ENCODE measurements around the gene PLA2G4B.

PLA2G4B gene

GRCh38 chr15:41872166-41872747, 33.6 kb downstream of the PLA2G4B start:
- DNase-seq, result no peak

GRCh38 chr15:41873711-41874110, 35.1 kb downstream of the PLA2G4B start:
- no peak for DNase-seq

- DNase-seq, result no peak
Measured at GRCh38 chr15:41874736-41875135, 36.1 kb downstream of the PLA2G4B start.

GRCh38 chr15:41876007-41876406, 37.4 kb downstream of the PLA2G4B start:
- DNase-seq, result no peak

GRCh38 chr15:41876689-41877088, 38.0 kb downstream of the PLA2G4B start:
- DNase-seq, result no peak

GRCh38 chr15:41877631-41878354, 39.1 kb downstream of the PLA2G4B start:
- DNase-seq, result no peak

- DNase-seq, result no peak
Measured at GRCh38 chr15:41878355-41878699, 39.7 kb downstream of the PLA2G4B start.

GRCh38 chr15:41879321-41879845, 40.7 kb downstream of the PLA2G4B start:
- no peak for DNase-seq

- no peak for DNase-seq
Measured at GRCh38 chr15:41880156-41880877, 41.7 kb downstream of the PLA2G4B start.

- DNase-seq, result no peak
Measured at GRCh38 chr15:41881086-41881485, 42.4 kb downstream of the PLA2G4B start.

- no peak for DNase-seq
Measured at GRCh38 chr15:41881550-41881919, 42.9 kb downstream of the PLA2G4B start.

- peak; percentile 46 for DNase-seq
Measured at GRCh38 chr15:41881920-41882688, 43.5 kb downstream of the PLA2G4B start.

GRCh38 chr15:41882689-41883483, 44.2 kb downstream of the PLA2G4B start:
- DNase-seq, result no peak

- DNase-seq, result no peak
Measured at GRCh38 chr15:41883484-41883825, 44.8 kb downstream of the PLA2G4B start.

GRCh38 chr15:41884458-41884857, 45.8 kb downstream of the PLA2G4B start:
- no peak for DNase-seq

GRCh38 chr15:41885321-41885720, 46.7 kb downstream of the PLA2G4B start:
- no peak for DNase-seq

GRCh38 chr15:41885841-41886240, 47.2 kb downstream of the PLA2G4B start:
- DNase-seq, result no peak

GRCh38 chr15:41886741-41887140, 48.1 kb downstream of the PLA2G4B start:
- DNase-seq, result no peak

GRCh38 chr15:41887161-41887560, 48.5 kb downstream of the PLA2G4B start:
- no peak for DNase-seq

GRCh38 chr15:41887893-41888292, 49.2 kb downstream of the PLA2G4B start:
- DNase-seq, result no peak

- no peak for DNase-seq
Measured at GRCh38 chr15:41888662-41889253, 50.1 kb downstream of the PLA2G4B start.

- no peak for DNase-seq
Measured at GRCh38 chr15:41890050-41890690, 51.5 kb downstream of the PLA2G4B start.
